Hepatocyte (in vitro differentiated cells): ENCODE measurements around the gene KIF13A. TPM values are rescaled to one million over a fixed set of nuclear protein-coding genes. Genes with fewer than 3 reads are reported as not detected.
A peak's percentile ranks its signal among the peaks of the same experiment; 100 is the strongest.

Experiments used
- DNase-seq: peaks from one replicate; pipeline ENCODE4 v3.0.0-alpha.2; 2016; ENCODE audit warnings: low spot score
- H2AFZ ChIP-seq: fragments of 200-600 bp; sonication (generic); 2 replicates; pipeline ENCODE4 v1.6.0; 2016; ENCODE audit warnings: antibody characterized with exemption, mild to moderate bottlenecking
- H3K27ac ChIP-seq: fragments of 200-600 bp; sonication (generic); 2 replicates; pipeline ENCODE4 v1.5.1; 2016; ENCODE audit warnings: mild to moderate bottlenecking
- H3K27me3 ChIP-seq: fragments of 200-600 bp; sonication (generic); 2 replicates; pipeline ENCODE4 v1.6.1; 2016
- H3K36me3 ChIP-seq: fragments of 200-600 bp; sonication (generic); replicated peaks from 2 replicates; pipeline ENCODE4 v1.5.1; 2016; ENCODE audit warnings: low read depth; ENCODE audit not compliant: insufficient read depth
- H3K4me1 ChIP-seq: fragments of 200-600 bp; sonication (generic); 2 replicates; pipeline ENCODE4 v1.5.1; 2016; ENCODE audit warnings: mild to moderate bottlenecking, moderate library complexity; ENCODE audit not compliant: insufficient read depth
- H3K4me2 ChIP-seq: fragments of 200-600 bp; sonication (generic); 2 replicates; pipeline ENCODE4 v1.6.0; 2016
- H3K4me3 ChIP-seq: fragments of 200-600 bp; sonication (generic); 2 replicates; pipeline ENCODE4 v1.5.1; 2016; ENCODE audit warnings: mild to moderate bottlenecking
- H3K79me2 ChIP-seq: fragments of 200-600 bp; sonication (generic); 2 replicates; pipeline ENCODE4 v1.6.0; 2017; ENCODE audit warnings: mild to moderate bottlenecking
- H3K9me2 ChIP-seq: fragments of 200-600 bp; sonication (generic); replicated peaks from 2 replicates; pipeline ENCODE4 v1.6.0; 2017; ENCODE audit warnings: mild to moderate bottlenecking; ENCODE audit not compliant: insufficient read depth
- H3K9me3 ChIP-seq: fragments of 200-600 bp; sonication (generic); 2 replicates; pipeline ENCODE4 v1.5.1; 2016; ENCODE audit warnings: low read depth, mild to moderate bottlenecking
- H4K20me1 ChIP-seq: fragments of 200-600 bp; sonication (generic); 2 replicates; pipeline ENCODE4 v1.6.0; 2016; ENCODE audit warnings: mild to moderate bottlenecking; ENCODE audit not compliant: insufficient read depth, poor library complexity, severe bottlenecking
- CTCF ChIP-seq: fragments of 200-600 bp; sonication (generic); IDR thresholded peaks from 2 replicates; pipeline ENCODE4 v1.5.1; 2016; ENCODE audit warnings: antibody characterized with exemption, mild to moderate bottlenecking; ENCODE audit not compliant: poor library complexity
- EZH2 ChIP-seq: fragments of 200-600 bp; sonication (generic); IDR thresholded peaks from 2 replicates; pipeline ENCODE4 v1.6.1; 2016; ENCODE audit warnings: antibody characterized with exemption, mild to moderate bottlenecking, borderline replicate concordance
- EZH2phosphoT487 ChIP-seq: fragments of 200-600 bp; sonication (generic); IDR thresholded peaks from one replicate; pipeline ENCODE4 v1.6.1; 2018; ENCODE audit warnings: antibody characterized with exemption, mild to moderate bottlenecking, low read depth, moderate library complexity; ENCODE audit not compliant: unreplicated experiment, severe bottlenecking
- WGBS: methylation state at CpG from one replicate; pipeline ENCODE4 v1.1.6; 2016; ENCODE audit warnings: low lambda C conversion rate; ENCODE audit errors: missing lambda C conversion rate; 5-methylcytosine and 5-hydroxymethylcytosine counted together
- polyA plus RNA-seq: library from polyadenylated mRNA; unstranded; fragments of >200 nt; fragmentation: Nextera tagmentation; extraction: Ambion mirVana; gene quantifications from 2 replicates; pipeline ENCODE4 v1.2.1, GENCODE V29; 2016
- total RNA-seq: library from RNA; depleted of rRNA; stranded (reverse); fragments of >200 nt; gene quantifications from 2 replicates; pipeline ENCODE4 v1.2.3, GENCODE V29; 2014

The KIF13A gene
- total and polyA plus RNA-seq, 2 experiments from 2014 or later = 13.0 to 27.9 TPM

GRCh38 chr6:17988422-17988944, 1.0 kb upstream of the KIF13A start:
- 63% methylated on average over 20 of the region's 20 CpGs for WGBS
- H3K27ac ChIP-seq = peak overlapping the region; percentile 98
- no peaks in the 10 kb centered on the region for H3K9me2 ChIP-seq
- H3K27me3 ChIP-seq = no peaks in the 10 kb centered on the region
- DNase-seq = no peak
- H3K79me2 ChIP-seq = peaks cover 31% of the 10 kb centered on the region
- peaks cover 26% of the 10 kb centered on the region for H3K4me1 ChIP-seq
- H3K36me3 ChIP-seq = no peaks in the 10 kb centered on the region
- peak overlapping the region; percentile 89 for H3K4me2 ChIP-seq
- H4K20me1 ChIP-seq = peaks cover 18% of the 10 kb centered on the region
- peak overlapping the region; percentile 81 for H3K4me3 ChIP-seq
- peak overlapping the region; percentile 55 for H2AFZ ChIP-seq
- TF ChIP-seq CTCF = no peak
- no peak for TF ChIP-seq EZH2phosphoT487
- TF ChIP-seq EZH2 = no peak
- no peaks in the 10 kb centered on the region for H3K9me3 ChIP-seq

- peaks cover 26% of the 10 kb centered on the region for H3K4me1 ChIP-seq
- H2AFZ ChIP-seq = peak overlapping the region; percentile 55
- H3K27me3 ChIP-seq = no peaks in the 10 kb centered on the region
- H3K4me2 ChIP-seq = peak overlapping the region; percentile 89
- WGBS = 5% methylated on average over 24 of the region's 78 CpGs
- TF ChIP-seq EZH2phosphoT487 (no peak), CTCF (peak; percentile 15)
- no peaks in the 10 kb centered on the region for H3K9me2 ChIP-seq
- no peaks in the 10 kb centered on the region for H3K9me3 ChIP-seq
- peaks cover 35% of the 10 kb centered on the region for H3K79me2 ChIP-seq
- H4K20me1 ChIP-seq = peaks cover 18% of the 10 kb centered on the region
- H3K27ac ChIP-seq = peak overlapping the region; percentile 98
- peak; percentile 84 for DNase-seq
- no peaks in the 10 kb centered on the region for H3K36me3 ChIP-seq
- peak overlapping the region; percentile 81 for H3K4me3 ChIP-seq
Measured at GRCh38 chr6:17987697-17988421, 424 bp upstream of the KIF13A start.

GRCh38 chr6:17986656-17987446, 584 bp downstream of the KIF13A start:
- TF ChIP-seq EZH2 = no peak
- TF ChIP-seq CTCF = no peak
- no peak for TF ChIP-seq EZH2phosphoT487
- WGBS = 2% methylated on average over 45 of the region's 65 CpGs
- H3K4me2 ChIP-seq = peak overlapping the region; percentile 82
- no peaks in the 10 kb centered on the region for H3K9me2 ChIP-seq
- H3K36me3 ChIP-seq = no peaks in the 10 kb centered on the region
- peak overlapping the region; percentile 83 for H2AFZ ChIP-seq
- H3K4me1 ChIP-seq = peaks cover 26% of the 10 kb centered on the region
- H3K4me3 ChIP-seq = peak overlapping the region; percentile 51
- peaks cover 18% of the 10 kb centered on the region for H4K20me1 ChIP-seq
- H3K27me3 ChIP-seq = no peaks in the 10 kb centered on the region
- H3K27ac ChIP-seq = peak overlapping the region; percentile 93
- peaks cover 44% of the 10 kb centered on the region for H3K79me2 ChIP-seq
- no peaks in the 10 kb centered on the region for H3K9me3 ChIP-seq
- peak; percentile 77 for DNase-seq
